ENCODE data around the gene CENPV.

The CENPV gene

GRCh38 chr17:16346721-16347271 is 6.5 kb downstream of the CENPV start:
- no peak overlapping the region for H3K4me3 ChIP-seq (ENCODE audit: low read depth, low read length)
- TF ChIP-seq, protein P1, sequence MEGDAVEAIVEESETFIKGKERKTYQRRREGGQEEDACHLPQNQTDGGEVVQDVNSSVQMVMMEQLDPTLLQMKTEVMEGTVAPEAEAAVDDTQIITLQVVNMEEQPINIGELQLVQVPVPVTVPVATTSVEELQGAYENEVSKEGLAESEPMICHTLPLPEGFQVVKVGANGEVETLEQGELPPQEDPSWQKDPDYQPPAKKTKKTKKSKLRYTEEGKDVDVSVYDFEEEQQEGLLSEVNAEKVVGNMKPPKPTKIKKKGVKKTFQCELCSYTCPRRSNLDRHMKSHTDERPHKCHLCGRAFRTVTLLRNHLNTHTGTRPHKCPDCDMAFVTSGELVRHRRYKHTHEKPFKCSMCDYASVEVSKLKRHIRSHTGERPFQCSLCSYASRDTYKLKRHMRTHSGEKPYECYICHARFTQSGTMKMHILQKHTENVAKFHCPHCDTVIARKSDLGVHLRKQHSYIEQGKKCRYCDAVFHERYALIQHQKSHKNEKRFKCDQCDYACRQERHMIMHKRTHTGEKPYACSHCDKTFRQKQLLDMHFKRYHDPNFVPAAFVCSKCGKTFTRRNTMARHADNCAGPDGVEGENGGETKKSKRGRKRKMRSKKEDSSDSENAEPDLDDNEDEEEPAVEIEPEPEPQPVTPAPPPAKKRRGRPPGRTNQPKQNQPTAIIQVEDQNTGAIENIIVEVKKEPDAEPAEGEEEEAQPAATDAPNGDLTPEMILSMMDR (IDR thresholded peaks at IDR 0.05; ENCODE audit: control insufficient read depth, extremely low read depth, insufficient read depth) = no peak
- no peak for DNase-seq (ENCODE audit: low read depth)

DNA sequence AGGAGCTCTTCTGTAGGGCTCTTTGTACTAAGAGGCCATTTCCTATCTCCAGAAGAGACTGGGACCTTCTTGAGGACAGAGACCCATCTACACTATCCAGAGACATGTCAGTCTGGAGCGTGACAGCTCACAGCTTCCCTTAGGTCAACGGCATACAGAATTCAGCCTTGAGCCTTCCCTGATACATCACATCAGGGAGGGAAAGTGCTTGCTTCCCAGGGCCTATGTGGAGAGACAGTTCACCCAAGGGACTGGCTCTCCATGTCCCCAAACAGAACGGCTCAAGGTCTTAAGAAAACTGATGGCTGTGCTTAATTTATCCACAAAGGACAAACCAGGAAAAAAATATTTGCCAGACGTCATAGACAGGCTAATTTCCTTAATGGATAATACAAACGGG is 7.7 kb downstream of the CENPV start:
- TF ChIP-seq, protein P1 (IDR thresholded peaks at IDR 0.05; ENCODE audit: control insufficient read depth, extremely low read depth, insufficient read depth) = no peak
- DNase-seq (ENCODE audit: low read depth) = no peak
- no peak overlapping the region for H3K4me3 ChIP-seq (ENCODE audit: low read depth, low read length)

DNA sequence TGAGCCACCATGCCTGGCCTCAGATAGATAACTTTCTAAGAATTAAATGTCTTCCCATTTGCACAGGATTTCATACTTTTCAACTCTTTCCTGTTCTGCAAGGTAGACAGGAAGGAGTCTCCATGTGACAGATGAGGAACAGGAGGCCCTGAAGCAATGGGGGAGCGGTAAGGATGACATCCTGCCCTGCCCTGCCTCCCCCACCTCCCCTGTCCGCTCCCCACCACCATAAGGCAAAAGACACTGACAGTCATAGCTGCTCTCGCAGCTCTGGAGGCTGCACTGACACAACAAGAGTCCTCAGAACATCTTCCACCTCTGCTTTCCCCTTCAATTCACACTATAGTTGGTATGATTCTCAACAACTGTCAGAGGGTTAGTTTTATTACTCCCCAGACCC is 9.7 kb downstream of the CENPV start:
- no peak for DNase-seq (ENCODE audit: low read depth)
- H3K4me3 ChIP-seq (ENCODE audit: low read depth, low read length) = no peak overlapping the region
- TF ChIP-seq, protein P1 (IDR thresholded peaks at IDR 0.05; ENCODE audit: control insufficient read depth, extremely low read depth, insufficient read depth) = no peak

GRCh38 chr17:16342979-16343378 is 10.3 kb downstream of the CENPV start:
- TF ChIP-seq, protein P1 (IDR thresholded peaks at IDR 0.05; ENCODE audit: control insufficient read depth, extremely low read depth, insufficient read depth) = no peak
- no peak overlapping the region for H3K4me3 ChIP-seq (ENCODE audit: low read depth, low read length)
- DNase-seq (ENCODE audit: low read depth) = no peak

- DNase-seq (ENCODE audit: low read depth) = no peak
- TF ChIP-seq, protein P1 (IDR thresholded peaks at IDR 0.05; ENCODE audit: control insufficient read depth, extremely low read depth, insufficient read depth) = no peak
- H3K4me3 ChIP-seq (ENCODE audit: low read depth, low read length) = no peak overlapping the region
Measured at GRCh38 chr17:16339959-16340358, 13.3 kb downstream of the CENPV start.

DNA sequence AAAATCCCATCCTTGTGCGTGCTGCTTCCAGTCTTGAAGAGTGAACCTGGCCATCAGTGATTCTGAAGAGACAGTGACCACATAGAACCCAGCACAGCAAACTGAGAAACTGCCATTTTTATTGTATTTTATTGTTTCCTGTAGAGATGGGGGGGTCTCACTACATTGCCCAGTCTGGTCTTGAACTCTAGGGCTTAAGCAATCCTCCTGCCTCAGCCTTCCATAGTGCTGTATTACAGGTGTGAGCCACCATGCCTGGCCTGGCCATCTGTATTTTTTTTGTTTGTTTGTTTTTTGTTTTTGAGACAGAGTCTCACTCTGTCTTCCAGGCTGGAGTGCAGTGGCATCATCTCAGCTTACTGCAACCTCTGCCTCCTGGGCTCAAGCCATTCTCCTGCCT is 13.9 kb downstream of the CENPV start:
- H3K4me3 ChIP-seq (ENCODE audit: low read depth, low read length) = no peak overlapping the region
- no peak for DNase-seq (ENCODE audit: low read depth)
- TF ChIP-seq, protein P1 (IDR thresholded peaks at IDR 0.05; ENCODE audit: control insufficient read depth, extremely low read depth, insufficient read depth) = no peak

DNA sequence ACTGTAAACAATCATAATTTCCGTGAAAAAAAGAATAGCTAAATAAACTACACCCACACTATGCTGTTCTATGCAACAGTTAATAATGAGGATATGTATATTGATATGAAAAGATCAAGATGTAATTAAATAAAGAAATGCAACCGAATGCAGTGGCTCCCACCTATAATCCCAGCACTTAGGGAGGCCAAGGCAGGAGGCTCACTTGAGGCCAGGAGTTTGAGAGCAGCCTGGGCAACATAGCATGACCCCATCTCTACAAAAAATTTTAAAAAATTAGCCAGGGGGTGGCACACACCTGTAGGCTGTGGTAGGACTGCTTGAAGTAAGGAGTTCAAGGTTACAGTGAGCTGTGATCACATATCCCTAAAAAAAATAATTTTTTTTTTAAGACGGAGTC is 14.9 kb downstream of the CENPV start:
- no peak overlapping the region for H3K4me3 ChIP-seq (ENCODE audit: low read depth, low read length)
- DNase-seq (ENCODE audit: low read depth) = no peak
- TF ChIP-seq, protein P1 (IDR thresholded peaks at IDR 0.05; ENCODE audit: control insufficient read depth, extremely low read depth, insufficient read depth) = no peak
